CD14-positive monocyte (primary cell): Measurements from ENCODE around the gene PPARG. TPM values are rescaled to one million over a fixed set of nuclear protein-coding genes. Genes with fewer than 3 reads are reported as not detected.

ENCODE experiments used
- DNase-seq, 3 donors: peaks; one replicate each; pipeline ENCODE4 v3.0.0-alpha.2; 2011 to 2022
- H2AFZ ChIP-seq: 2 replicates; pipeline ENCODE4 v1.6.0; 2012; ENCODE audit warnings: mild to moderate bottlenecking, low read depth, low read length, inconsistent platforms; ENCODE audit not compliant: insufficient read depth, poor library complexity, severe bottlenecking
- H3K27ac ChIP-seq, 2 donors: 1 replicate in 1 of 2; 2 replicates in 1 of 2; pipeline ENCODE4 v1.5.1; 2012 to 2013; ENCODE audit warnings: low read length in 2 of 2, control low read depth in 1 of 2, inconsistent platforms in 1 of 2, low read depth in 1 of 2, mild to moderate bottlenecking in 1 of 2
- H3K27me3 ChIP-seq, 2 donors: one replicate each; pipeline versions ENCODE4 v1.6.0 to v1.6.1; 2011 to 2013; ENCODE audit warnings: low read length in 2 of 2; ENCODE audit not compliant: control insufficient read depth in 2 of 2, insufficient read depth in 2 of 2
- H3K36me3 ChIP-seq, 2 donors: replicated peaks in 1 of 2; 1 replicate in 1 of 2; 2 replicates in 1 of 2; pipeline versions ENCODE4 v1.5.1 to v1.6.1; 2012 to 2013; ENCODE audit warnings: low read length in 2 of 2, control low read depth in 1 of 2, inconsistent platforms in 1 of 2, mild to moderate bottlenecking in 1 of 2; ENCODE audit not compliant: insufficient read depth in 2 of 2, control insufficient read depth in 1 of 2
- H3K4me1 ChIP-seq, 2 donors: 1 replicate in 1 of 2; 2 replicates in 1 of 2; pipeline versions ENCODE4 v1.5.1 to v1.6.1; 2012 to 2013; ENCODE audit warnings: low read length in 2 of 2, control low read depth in 1 of 2, inconsistent platforms in 1 of 2, mild to moderate bottlenecking in 1 of 2, moderate library complexity in 1 of 2; ENCODE audit not compliant: insufficient read depth in 2 of 2, control insufficient read depth in 1 of 2
- H3K4me2 ChIP-seq: replicated peaks from 2 replicates; pipeline ENCODE3; 2012; ENCODE audit warnings: low read length, moderate library complexity, mild to moderate bottlenecking; ENCODE audit not compliant: poor library complexity, severe bottlenecking; ENCODE audit errors: extremely low read depth
- H3K4me3 ChIP-seq, 3 experiments: fragments of 200-600 bp in 1 of 3; sonication (generic) in 1 of 3; replicated peaks in 1 of 3; 1 replicate in 2 of 3; 2 replicates in 1 of 3; pipeline ENCODE4 v1.5.1; 2011 to 2013; ENCODE audit warnings: low read length in 3 of 3, mild to moderate bottlenecking in 3 of 3, control low read depth in 2 of 3, low read depth in 2 of 3, inconsistent platforms in 1 of 3, moderate library complexity in 1 of 3
- H3K79me2 ChIP-seq: 2 replicates; pipeline ENCODE4 v1.6.0; 2012; ENCODE audit warnings: mild to moderate bottlenecking, control low read depth, inconsistent platforms, low read length, moderate library complexity; ENCODE audit not compliant: insufficient read depth
- H3K9ac ChIP-seq: 2 replicates; pipeline ENCODE4 v1.6.0; 2017; ENCODE audit warnings: low read length, mild to moderate bottlenecking; ENCODE audit not compliant: insufficient read depth, poor library complexity, severe bottlenecking
- H3K9me3 ChIP-seq, 2 donors: replicated peaks in 1 of 2; 1 replicate in 1 of 2; 2 replicates in 1 of 2; pipeline versions ENCODE4 v1.5.1 to v1.6.1; 2012 to 2013; ENCODE audit warnings: low read length in 2 of 2, control low read depth in 1 of 2; ENCODE audit not compliant: control insufficient read depth in 1 of 2, insufficient read depth in 1 of 2
- H4K20me1 ChIP-seq: 2 replicates; pipeline ENCODE4 v1.6.0; 2012; ENCODE audit warnings: mild to moderate bottlenecking, low read length, control low read depth, moderate library complexity; ENCODE audit not compliant: insufficient read depth
- H3K27ac Mint-ChIP-seq, 7 donors: one replicate each; pipeline ENCODE4 v1.8.0; 2020; ENCODE audit warnings: mild to moderate bottlenecking in 7 of 7, mixed read lengths in 7 of 7, moderate library complexity in 6 of 7, inconsistent platforms in 2 of 7
- H3K27me3 Mint-ChIP-seq, 3 donors: one replicate each; pipeline ENCODE4 v1.8.0; 2021 to 2022; ENCODE audit warnings: low read depth in 3 of 3, mild to moderate bottlenecking in 3 of 3, mixed read lengths in 3 of 3, moderate library complexity in 3 of 3, inconsistent platforms in 1 of 3
- H3K36me3 Mint-ChIP-seq, 2 donors: one replicate each; pipeline ENCODE4 v1.8.0; 2020; ENCODE audit warnings: mixed read lengths in 2 of 2, inconsistent platforms in 1 of 2, mild to moderate bottlenecking in 1 of 2
- H3K4me1 Mint-ChIP-seq: one replicate; pipeline ENCODE4 v1.8.0; 2020; ENCODE audit warnings: mild to moderate bottlenecking, mixed read lengths
- H3K4me3 Mint-ChIP-seq, 2 donors: one replicate each; pipeline ENCODE4 v1.8.0; 2020; ENCODE audit warnings: mild to moderate bottlenecking in 2 of 2, mixed read lengths in 2 of 2, moderate library complexity in 1 of 2
- H3K9me3 Mint-ChIP-seq, 7 donors: one replicate each; pipeline ENCODE4 v1.8.0; 2020 to 2022; ENCODE audit warnings: mixed read lengths in 7 of 7, mild to moderate bottlenecking in 6 of 7, moderate library complexity in 6 of 7, inconsistent platforms in 2 of 7
- WGBS: methylation state at CpG from one replicate; pipeline ENCODE4 v1.1.5; 2013; ENCODE audit warnings: missing lambda C conversion rate; ENCODE audit not compliant: insufficient coverage; 5-methylcytosine and 5-hydroxymethylcytosine counted together
- intact Hi-C, 2 donors: fragments of 100-400 bp; cut with micrococcal nuclease; formaldehyde crosslinking; loops; one replicate each; pipeline versions ENCODE4 v1.15.0 to v1.15.1; 2023
- polyA plus RNA-seq, 3 donors: library from polyadenylated mRNA; depleted of rRNA in 1 of 3; unstranded in 2 of 3; stranded (reverse) in 1 of 3; fragments of 300-500 nt in 2 of 3; fragments of >200 nt in 1 of 3; fragmentation: Illumina TruSeq in 2 of 3; gene quantifications; 1 replicate in 2 of 3; 2 replicates in 1 of 3; pipeline ENCODE4 v1.2.3, GENCODE V29; 2012 to 2021
- TF ChIP-seq, protein P1 (sequence below): fragments of 200-600 bp; IDR thresholded peaks from one replicate; pipeline ENCODE4 v1.8.0; 2022; ENCODE audit warnings: antibody characterized with exemption, mild to moderate bottlenecking

PPARG gene
- polyA plus RNA-seq, 3 donors: 0.56 to 2.0 (median 0.97) TPM

DNA sequence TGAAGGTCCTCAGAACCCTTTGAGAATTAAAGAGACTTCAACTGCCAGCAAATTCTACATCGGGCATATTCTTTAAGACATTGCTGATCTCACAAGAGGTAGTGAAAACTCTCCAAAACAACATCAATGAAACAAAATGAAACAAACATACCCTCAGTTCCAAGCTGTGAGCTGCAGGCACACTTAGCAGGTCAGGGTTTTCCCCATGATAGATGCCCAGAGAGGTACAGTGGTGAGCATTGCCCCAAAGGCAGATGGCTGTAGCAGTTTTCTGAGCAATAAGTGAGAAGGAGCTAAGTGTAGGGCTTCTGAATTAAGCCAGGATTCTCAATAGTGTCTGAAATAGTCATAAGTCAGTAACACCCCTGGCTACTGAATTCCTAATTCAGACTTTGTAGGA is 99.3 kb downstream of the PPARG start:
- peaks cover 0 to 6% (median 3%) of the 10 kb centered on the region in 7 donors for H3K9me3 Mint-ChIP-seq
- peaks cover 0 to 3% (median 2%) of the 10 kb centered on the region in 3 donors for H3K27me3 Mint-ChIP-seq
- no peak overlapping the region for H3K4me3 Mint-ChIP-seq
- peaks cover 3 to 7% of the 10 kb centered on the region in 2 donors for H3K36me3 Mint-ChIP-seq
- H4K20me1 ChIP-seq: no peaks in the 10 kb centered on the region
- no peak overlapping the region for H3K4me2 ChIP-seq
- intact Hi-C loops: no loop called here
- WGBS: 100% methylated on average over 1 of the region's 1 CpG
- no peak overlapping the region for H3K27ac ChIP-seq
- no peaks in the 10 kb centered on the region for H3K36me3 ChIP-seq
- peaks cover under 1% of the 10 kb centered on the region for H3K4me1 Mint-ChIP-seq
- H3K27ac Mint-ChIP-seq: no peak overlapping the region
- no peak overlapping the region for H3K4me3 ChIP-seq
- H3K4me1 ChIP-seq: peaks cover under 1 to 1% of the 10 kb centered on the region in 2 donors
- TF ChIP-seq, protein P1, sequence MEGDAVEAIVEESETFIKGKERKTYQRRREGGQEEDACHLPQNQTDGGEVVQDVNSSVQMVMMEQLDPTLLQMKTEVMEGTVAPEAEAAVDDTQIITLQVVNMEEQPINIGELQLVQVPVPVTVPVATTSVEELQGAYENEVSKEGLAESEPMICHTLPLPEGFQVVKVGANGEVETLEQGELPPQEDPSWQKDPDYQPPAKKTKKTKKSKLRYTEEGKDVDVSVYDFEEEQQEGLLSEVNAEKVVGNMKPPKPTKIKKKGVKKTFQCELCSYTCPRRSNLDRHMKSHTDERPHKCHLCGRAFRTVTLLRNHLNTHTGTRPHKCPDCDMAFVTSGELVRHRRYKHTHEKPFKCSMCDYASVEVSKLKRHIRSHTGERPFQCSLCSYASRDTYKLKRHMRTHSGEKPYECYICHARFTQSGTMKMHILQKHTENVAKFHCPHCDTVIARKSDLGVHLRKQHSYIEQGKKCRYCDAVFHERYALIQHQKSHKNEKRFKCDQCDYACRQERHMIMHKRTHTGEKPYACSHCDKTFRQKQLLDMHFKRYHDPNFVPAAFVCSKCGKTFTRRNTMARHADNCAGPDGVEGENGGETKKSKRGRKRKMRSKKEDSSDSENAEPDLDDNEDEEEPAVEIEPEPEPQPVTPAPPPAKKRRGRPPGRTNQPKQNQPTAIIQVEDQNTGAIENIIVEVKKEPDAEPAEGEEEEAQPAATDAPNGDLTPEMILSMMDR: no peak
- H3K27me3 ChIP-seq: peaks cover 2 to 8% of the 10 kb centered on the region in 2 donors
- H3K79me2 ChIP-seq: no peaks in the 10 kb centered on the region
- H3K9me3 ChIP-seq: no peaks in the 10 kb centered on the region
- H2AFZ ChIP-seq: no peak overlapping the region
- no peak for DNase-seq
- no peak overlapping the region for H3K9ac ChIP-seq

DNA sequence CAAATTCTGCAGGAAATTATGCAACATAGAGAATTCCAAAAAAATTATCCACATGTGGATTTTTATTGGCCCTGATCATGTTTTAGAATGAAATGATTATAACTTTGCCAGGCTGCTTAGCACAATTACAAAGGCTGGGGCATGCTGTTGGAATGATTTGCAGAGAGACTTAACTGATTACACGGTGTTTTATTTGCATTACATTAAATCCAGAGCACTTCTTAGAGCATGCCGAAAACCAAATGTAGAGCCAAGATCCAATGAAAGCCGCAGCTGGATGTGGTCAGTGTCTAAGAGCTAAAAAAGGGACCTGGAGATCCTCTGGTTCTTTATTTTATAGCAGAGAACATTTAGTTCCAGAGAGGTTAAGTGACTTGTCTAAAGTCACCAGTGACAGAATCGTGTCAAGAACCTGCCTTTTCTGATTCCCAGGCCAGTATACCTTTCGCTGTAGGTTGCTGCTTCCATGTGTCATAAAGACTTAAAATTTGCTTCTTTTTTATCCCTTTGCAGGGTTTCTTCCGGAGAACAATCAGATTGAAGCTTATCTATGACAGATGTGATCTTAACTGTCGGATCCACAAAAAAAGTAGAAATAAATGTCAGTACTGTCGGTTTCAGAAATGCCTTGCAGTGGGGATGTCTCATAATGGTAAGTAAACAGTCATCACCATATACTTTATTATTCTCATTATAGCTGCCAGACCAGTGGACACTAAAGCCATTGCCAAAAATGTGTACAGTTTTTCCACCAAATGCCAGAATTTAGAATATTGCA is 103.4 kb downstream of the PPARG start:
- no peaks in the 10 kb centered on the region for H3K9me3 ChIP-seq
- H3K4me2 ChIP-seq: no peak overlapping the region
- H3K4me1 ChIP-seq: peaks cover 33% of the 10 kb centered on the region in 2 donors
- Mint-ChIP-seq H3K36me3 (peaks cover 0 to under 1% of the 10 kb centered on the region in 2 donors), H3K4me1 (peaks cover 28% of the 10 kb centered on the region), H3K9me3 (no peaks in the 10 kb centered on the region), H3K4me3 (no peak overlapping the region), H3K27ac (no peak overlapping the region), H3K27me3 (peaks cover 0 to 2% (median 0%) of the 10 kb centered on the region in 3 donors)
- no peak overlapping the region for H2AFZ ChIP-seq
- H3K9ac ChIP-seq: no peak overlapping the region
- H3K27ac ChIP-seq: no peak overlapping the region
- WGBS: 96% methylated on average over 5 of the region's 8 CpGs
- no peak for DNase-seq
- H3K36me3 ChIP-seq: no peaks in the 10 kb centered on the region
- intact Hi-C loops: loop anchor here (5.0 to 10.0 kb wide), 5 partner anchors 35 to 207 kb away; partner anchors contain the start of gene PPARG (in 1 of the 2)
- H3K4me3 ChIP-seq: no peak overlapping the region
- H3K79me2 ChIP-seq: no peaks in the 10 kb centered on the region
- H4K20me1 ChIP-seq: no peaks in the 10 kb centered on the region
- TF ChIP-seq, protein P1: no peak
- no peaks in the 10 kb centered on the region for H3K27me3 ChIP-seq
